Activated CD8-positive, alpha-beta T cell treated with anti-CD3 and anti-CD28 coated beads for 36 hours (primary cell): ENCODE data around the gene VMAC. TPM values are rescaled to one million over a fixed set of nuclear protein-coding genes. Genes with fewer than 3 reads are reported as not detected.

Experiments used
- ATAC-seq: fragments of 200-7000 bp; cut with Tn5 transposase; one replicate; pipeline ENCODE4 v1.10.0; 2021; ENCODE audit warnings: mild to moderate bottlenecking, moderate library complexity
- CTCF ChIA-PET: fragments of 350-600 bp; sonication (Branson Sonifier 250); formaldehyde crosslinking; loops from one replicate; lab custom pipeline; 2021; ENCODE audit warnings: antibody characterized with exemption; lab: Charles Lee
- POLR2A ChIA-PET: fragments of 350-600 bp; sonication (Branson Sonifier 250); formaldehyde crosslinking; loops from one replicate; lab custom pipeline; 2021; ENCODE audit warnings: antibody characterized with exemption; lab: Charles Lee
- DNase-seq: peaks from one replicate; pipeline ENCODE4 v3.0.0-alpha.2; 2020
- H3K27ac Mint-ChIP-seq: one replicate; pipeline ENCODE4 v1.8.0; 2021; ENCODE audit warnings: mild to moderate bottlenecking, mixed read lengths
- H3K27me3 Mint-ChIP-seq: one replicate; pipeline ENCODE4 v1.8.0; 2021; ENCODE audit warnings: mixed read lengths
- H3K36me3 Mint-ChIP-seq: one replicate; pipeline ENCODE4 v1.8.0; 2021; ENCODE audit warnings: low read depth, mixed read lengths
- H3K4me1 Mint-ChIP-seq: one replicate; pipeline ENCODE4 v1.8.0; 2021; ENCODE audit warnings: low read depth, mixed read lengths
- H3K4me3 Mint-ChIP-seq: one replicate; pipeline ENCODE4 v1.8.0; 2021; ENCODE audit warnings: mild to moderate bottlenecking, moderate library complexity, mixed read lengths
- H3K9me3 Mint-ChIP-seq: one replicate; pipeline ENCODE4 v1.8.0; 2021; ENCODE audit warnings: mixed read lengths
- CTCF ChIP-seq: fragments of 200-600 bp; IDR thresholded peaks from one replicate; pipeline ENCODE4 v1.8.0; 2022; ENCODE audit warnings: antibody characterized with exemption, mild to moderate bottlenecking
- intact Hi-C: fragments of 100-400 bp; cut with micrococcal nuclease; formaldehyde crosslinking; loops from one replicate; pipeline ENCODE4 v1.10.0; 2022
- total RNA-seq, 2 experiments: library from RNA; stranded (reverse); gene quantifications; one replicate each; pipeline ENCODE4 v1.2.3, GENCODE V29; 2021

VMAC gene
- total RNA-seq, 2 experiments from 2014 or later, result 1.2 to 2.5 TPM

GRCh38 chr19:5913739-5914357 lies 9.2 kb downstream of the VMAC start, which contains the start of gene CAPS:
CAPS (plus strand) TSS chr19:5914254; CDS start chr19:5914407, 153 bp downstream.
- no peak for TF ChIP-seq CTCF
- intact Hi-C loops, result no loop called here
- POLR2A ChIA-PET, result no interaction called here
- Mint-ChIP-seq H3K4me1 (no peaks in the 10 kb centered on the region), H3K9me3 (no peaks in the 10 kb centered on the region), H3K36me3 (peaks cover 2% of the 10 kb centered on the region), H3K27ac (no peak within 1 kb of the TSS), H3K27me3 (no peaks in the 10 kb centered on the region), H3K4me3 (no peak within 1 kb of the TSS)
- CTCF ChIA-PET, result no interaction called here
- ATAC-seq (no peak), DNase-seq (no peak)

- H3K4me1 Mint-ChIP-seq, result no peaks in the 10 kb centered on the region
- no peak overlapping the region for H3K4me3 Mint-ChIP-seq
- no peak overlapping the region for H3K27ac Mint-ChIP-seq
- no peak for TF ChIP-seq CTCF
- peaks cover 2% of the 10 kb centered on the region for H3K36me3 Mint-ChIP-seq
- no peak for DNase-seq
- no peaks in the 10 kb centered on the region for H3K27me3 Mint-ChIP-seq
- intact Hi-C loops, result no loop called here
- CTCF ChIA-PET, result no interaction called here
- ATAC-seq, result no peak
- POLR2A ChIA-PET, result no interaction called here
- H3K9me3 Mint-ChIP-seq, result no peaks in the 10 kb centered on the region
Measured at GRCh38 chr19:5914358-5914774, 9.7 kb downstream of the VMAC start.

GRCh38 chr19:5914946-5915781 lies 10.5 kb downstream of the VMAC start:
- Mint-ChIP-seq H3K9me3 (no peaks in the 10 kb centered on the region), H3K27me3 (no peaks in the 10 kb centered on the region), H3K4me3 (no peak overlapping the region), H3K4me1 (no peaks in the 10 kb centered on the region), H3K27ac (no peak overlapping the region), H3K36me3 (peaks cover 2% of the 10 kb centered on the region)
- DNase-seq (no peak), ATAC-seq (no peak)
- TF ChIP-seq CTCF, result no peak
- intact Hi-C loops, result no loop called here
- CTCF ChIA-PET, result no interaction called here
- POLR2A ChIA-PET, result interaction anchor here (0.7 kb wide), 1 partner anchor 9 kb away, joined by 3 read pairs; no protein-coding TSS in a partner anchor

GRCh38 chr19:5915782-5916165 lies 11.1 kb downstream of the VMAC start:
- Mint-ChIP-seq H3K4me3 (no peak overlapping the region), H3K27me3 (no peaks in the 10 kb centered on the region), H3K27ac (no peak overlapping the region), H3K36me3 (peaks cover 2% of the 10 kb centered on the region), H3K4me1 (no peaks in the 10 kb centered on the region), H3K9me3 (no peaks in the 10 kb centered on the region)
- ChIA-PET CTCF (no interaction called here), POLR2A (interaction anchor here (0.7 kb wide), 1 partner anchor 8 kb away, joined by 3 read pairs; no protein-coding TSS in a partner anchor)
- intact Hi-C loops, result no loop called here
- TF ChIP-seq CTCF, result no peak
- ATAC-seq (no peak), DNase-seq (no peak)

- Mint-ChIP-seq H3K9me3 (no peaks in the 10 kb centered on the region), H3K4me1 (no peaks in the 10 kb centered on the region), H3K4me3 (no peak overlapping the region), H3K27ac (no peak overlapping the region), H3K27me3 (no peaks in the 10 kb centered on the region), H3K36me3 (peaks cover 2% of the 10 kb centered on the region)
- CTCF ChIA-PET, result no interaction called here
- POLR2A ChIA-PET, result interaction anchor here (0.7 kb wide), 1 partner anchor 8 kb away, joined by 3 read pairs; no protein-coding TSS in a partner anchor
- no peak for ATAC-seq
- intact Hi-C loops, result no loop called here
- no peak for TF ChIP-seq CTCF
- no peak for DNase-seq
Measured at GRCh38 chr19:5916181-5916708, 11.6 kb downstream of the VMAC start.
